Lower lobe of right lung (tissue), 2 donors: ENCODE measurements around the gene APOBEC3F. TPM values are rescaled to one million over a fixed set of nuclear protein-coding genes. Genes with fewer than 3 reads are reported as not detected.
"Not testable (repeated sequence)": the region's sequence is repeated elsewhere in the genome, so short reads cannot be mapped to it uniquely, and the experiment has no call there.

ENCODE experiments used
- ATAC-seq, 2 donors: fragments of 200-7000 bp; cut with Tn5 transposase; one replicate each; pipeline ENCODE4 v1.9.1; 2020 to 2022; ENCODE audit warnings: mild to moderate bottlenecking in 2 of 2, moderate library complexity in 2 of 2
- DNase-seq: peaks from one replicate; pipeline ENCODE4 v3.0.0-alpha.2; 2020
- H3K27ac ChIP-seq: fragments of 200-600 bp; one replicate; pipeline ENCODE4 v1.8.0; 2022
- H3K27me3 ChIP-seq: fragments of 200-600 bp; one replicate; pipeline ENCODE4 v1.8.0; 2022; ENCODE audit warnings: low read depth
- H3K36me3 ChIP-seq: fragments of 200-600 bp; one replicate; pipeline ENCODE4 v1.8.0; 2022; ENCODE audit warnings: mild to moderate bottlenecking
- H3K4me1 ChIP-seq: fragments of 200-600 bp; one replicate; pipeline ENCODE4 v1.8.0; 2022
- H3K4me3 ChIP-seq: fragments of 200-600 bp; one replicate; pipeline ENCODE4 v1.8.0; 2022; ENCODE audit warnings: mild to moderate bottlenecking
- H3K9me3 ChIP-seq: fragments of 200-600 bp; one replicate; pipeline ENCODE4 v1.8.0; 2022
- intact Hi-C: fragments of 100-400 bp; cut with DNase I; formaldehyde crosslinking; loops from one replicate; pipeline ENCODE4 v1.11.0; 2022
- total RNA-seq: library from RNA; stranded (reverse); fragmentation: NEBNext Ultra II Directional; extraction: Animal tissue kit (Norgen Biotek cat#: 25700); gene quantifications from one replicate; pipeline ENCODE4 v1.2.1, GENCODE V29; 2021
- TF ChIP-seq, protein P1 (sequence below): fragments of 200-600 bp; IDR thresholded peaks from one replicate; pipeline ENCODE4 v1.8.0; 2022; ENCODE audit warnings: antibody characterized with exemption, mild to moderate bottlenecking
- donor health status: DM: no; HTN: yes; CAD: no; lungs with severe emphysema.

Gene APOBEC3F
- total RNA-seq, 1 donor from 2014 or later, result 9.5 TPM

DNA sequence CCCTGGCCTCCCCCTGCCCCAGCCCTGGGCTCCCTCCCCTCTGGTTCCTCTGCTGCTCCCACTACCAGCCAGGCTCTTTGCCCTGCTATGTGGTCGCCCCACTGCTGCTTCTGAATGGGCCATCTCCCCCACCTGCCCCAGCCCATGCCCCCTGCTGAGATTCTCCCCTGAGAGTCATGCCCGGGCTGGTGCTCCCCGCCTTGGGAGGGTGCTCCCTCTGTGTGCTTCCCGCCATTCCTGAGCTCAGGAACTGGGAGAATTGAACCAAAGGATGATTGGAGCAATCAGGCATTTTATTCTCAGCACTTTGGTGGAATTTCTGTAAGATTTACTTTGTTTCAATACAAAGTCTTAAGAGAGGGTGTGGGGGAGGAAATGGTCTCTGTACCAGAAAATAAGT, 12.9 kb upstream of the APOBEC3F start:
- intact Hi-C loops, result no loop called here
- Histone ChIP-seq H3K4me3 (no peak overlapping the region), H3K27ac (no peak overlapping the region), H3K36me3 (peaks cover 10% of the 10 kb centered on the region), H3K4me1 (no peaks in the 10 kb centered on the region), H3K9me3 (no peaks in the 10 kb centered on the region), H3K27me3 (no peaks in the 10 kb centered on the region)
- TF ChIP-seq, protein P1, sequence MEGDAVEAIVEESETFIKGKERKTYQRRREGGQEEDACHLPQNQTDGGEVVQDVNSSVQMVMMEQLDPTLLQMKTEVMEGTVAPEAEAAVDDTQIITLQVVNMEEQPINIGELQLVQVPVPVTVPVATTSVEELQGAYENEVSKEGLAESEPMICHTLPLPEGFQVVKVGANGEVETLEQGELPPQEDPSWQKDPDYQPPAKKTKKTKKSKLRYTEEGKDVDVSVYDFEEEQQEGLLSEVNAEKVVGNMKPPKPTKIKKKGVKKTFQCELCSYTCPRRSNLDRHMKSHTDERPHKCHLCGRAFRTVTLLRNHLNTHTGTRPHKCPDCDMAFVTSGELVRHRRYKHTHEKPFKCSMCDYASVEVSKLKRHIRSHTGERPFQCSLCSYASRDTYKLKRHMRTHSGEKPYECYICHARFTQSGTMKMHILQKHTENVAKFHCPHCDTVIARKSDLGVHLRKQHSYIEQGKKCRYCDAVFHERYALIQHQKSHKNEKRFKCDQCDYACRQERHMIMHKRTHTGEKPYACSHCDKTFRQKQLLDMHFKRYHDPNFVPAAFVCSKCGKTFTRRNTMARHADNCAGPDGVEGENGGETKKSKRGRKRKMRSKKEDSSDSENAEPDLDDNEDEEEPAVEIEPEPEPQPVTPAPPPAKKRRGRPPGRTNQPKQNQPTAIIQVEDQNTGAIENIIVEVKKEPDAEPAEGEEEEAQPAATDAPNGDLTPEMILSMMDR, result no peak
- ATAC-seq, result no peak
- no peak for DNase-seq

DNA sequence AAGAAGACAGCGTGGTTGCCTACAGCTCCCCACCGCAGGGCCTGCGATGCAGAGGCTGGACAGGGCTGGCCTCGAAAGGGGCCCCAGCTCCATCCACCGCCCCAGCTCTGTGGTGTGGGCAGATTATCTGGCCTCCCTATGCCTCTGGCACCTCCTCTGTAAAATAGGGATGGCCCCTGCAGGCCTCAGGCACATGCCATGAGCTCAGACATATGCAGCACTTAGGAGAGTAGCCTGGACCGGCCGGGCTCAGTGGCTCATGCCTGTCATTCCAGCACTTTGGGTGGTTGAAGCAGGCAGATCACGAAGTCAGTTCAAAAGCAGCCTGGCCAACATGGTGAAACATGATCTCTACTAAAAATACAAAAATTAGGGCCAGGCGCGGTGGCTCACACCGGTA, 12.4 kb upstream of the APOBEC3F start:
- ATAC-seq, result no peak
- intact Hi-C loops, result no loop called here
- DNase-seq, result no peak
- Histone ChIP-seq H3K4me1 (no peaks in the 10 kb centered on the region), H3K36me3 (peaks cover 10% of the 10 kb centered on the region), H3K4me3 (no peak overlapping the region), H3K9me3 (no peaks in the 10 kb centered on the region), H3K27me3 (no peaks in the 10 kb centered on the region), H3K27ac (no peak overlapping the region)
- TF ChIP-seq, protein P1, result no peak

DNA sequence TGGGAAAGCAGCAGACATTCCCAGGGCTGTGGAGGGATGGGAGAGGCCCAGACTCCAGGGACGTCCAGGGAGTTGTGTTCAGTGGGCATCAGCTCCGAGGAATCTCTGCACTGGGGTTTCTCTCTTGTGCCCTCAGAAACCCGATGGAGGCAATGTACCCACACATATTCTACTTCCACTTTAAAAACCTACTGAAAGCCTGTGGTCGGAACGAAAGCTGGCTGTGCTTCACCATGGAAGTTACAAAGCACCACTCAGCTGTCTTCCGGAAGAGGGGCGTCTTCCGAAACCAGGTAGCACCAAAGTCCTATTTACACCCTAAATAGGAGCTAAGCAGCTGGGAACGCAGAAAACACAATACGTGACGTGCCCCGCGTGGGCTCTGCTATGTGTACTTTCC, 11.4 kb upstream of the APOBEC3F start:
- Histone ChIP-seq H3K4me3 (no peak overlapping the region), H3K27me3 (no peaks in the 10 kb centered on the region), H3K9me3 (no peaks in the 10 kb centered on the region), H3K27ac (no peak overlapping the region), H3K36me3 (peaks cover 2% of the 10 kb centered on the region), H3K4me1 (no peaks in the 10 kb centered on the region)
- DNase-seq (no peak), ATAC-seq (no peak)
- intact Hi-C loops, result no loop called here
- TF ChIP-seq, protein P1, result no peak

DNA sequence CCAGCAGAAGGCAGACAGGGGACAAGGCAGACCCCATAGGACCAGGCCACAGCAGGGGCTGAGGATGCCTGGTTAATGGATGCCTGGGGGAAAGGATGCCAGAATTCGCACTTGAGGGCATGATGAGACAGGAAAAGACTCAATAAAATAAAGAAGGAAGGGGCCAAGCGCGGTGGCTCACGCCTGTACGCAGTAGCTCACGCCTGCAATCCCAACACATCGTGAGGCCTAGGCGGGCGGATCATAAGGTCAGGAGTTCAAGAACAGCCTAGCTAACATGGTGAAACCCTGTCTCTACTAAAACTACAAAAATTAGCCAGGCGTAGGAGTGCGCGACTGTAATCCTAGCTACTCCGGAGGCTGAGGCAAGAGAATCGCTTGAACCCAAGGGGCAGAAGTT, 10.0 kb upstream of the APOBEC3F start:
- Histone ChIP-seq H3K9me3 (no peaks in the 10 kb centered on the region), H3K4me1 (no peaks in the 10 kb centered on the region), H3K27ac (no peak overlapping the region), H3K27me3 (no peaks in the 10 kb centered on the region), H3K36me3 (no peaks in the 10 kb centered on the region), H3K4me3 (no peak overlapping the region)
- TF ChIP-seq, protein P1, result no peak
- ATAC-seq (no peak), DNase-seq (no peak)
- intact Hi-C loops, result no loop called here

DNA sequence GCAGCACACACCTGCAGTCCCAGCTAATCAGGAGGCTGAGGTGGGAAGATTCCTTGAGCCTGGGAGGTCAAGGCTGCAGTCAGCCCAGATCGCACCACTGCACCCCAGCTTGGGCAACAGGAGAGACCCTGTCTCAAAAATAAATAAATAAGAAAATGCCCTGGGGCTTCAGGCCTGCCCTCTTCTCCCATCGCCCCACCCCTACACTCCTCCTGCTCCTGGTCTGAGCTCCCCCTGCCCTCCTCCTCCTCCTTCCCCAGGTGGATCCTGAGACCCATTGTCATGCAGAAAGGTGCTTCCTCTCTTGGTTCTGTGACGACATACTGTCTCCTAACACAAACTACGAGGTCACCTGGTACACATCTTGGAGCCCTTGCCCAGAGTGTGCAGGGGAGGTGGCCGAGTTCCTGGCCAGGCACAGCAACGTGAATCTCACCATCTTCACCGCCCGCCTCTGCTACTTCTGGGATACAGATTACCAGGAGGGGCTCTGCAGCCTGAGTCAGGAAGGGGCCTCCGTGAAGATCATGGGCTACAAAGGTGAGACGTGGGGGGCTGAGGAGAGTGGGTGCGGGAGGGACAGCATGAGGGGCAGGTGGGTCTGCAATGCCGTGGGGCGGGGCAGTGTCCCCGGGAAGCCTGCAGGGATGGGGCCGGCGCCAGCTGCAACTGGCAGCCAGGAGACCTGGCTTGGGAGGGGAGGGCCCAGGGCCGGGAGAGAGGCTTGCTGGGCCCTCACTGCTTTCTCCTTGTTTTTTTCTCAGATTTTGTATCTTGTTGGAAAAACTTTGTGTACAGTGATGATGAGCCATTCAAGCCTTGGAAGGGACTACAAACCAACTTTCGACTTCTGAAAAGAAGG, 9.0 kb upstream of the APOBEC3F start:
- H3K27me3 ChIP-seq, H3K4me1 ChIP-seq, H3K4me3 ChIP-seq, ATAC-seq, H3K9me3 ChIP-seq, intact Hi-C loops, DNase-seq, H3K36me3 ChIP-seq, H3K27ac ChIP-seq: not testable (repeated sequence)

DNA sequence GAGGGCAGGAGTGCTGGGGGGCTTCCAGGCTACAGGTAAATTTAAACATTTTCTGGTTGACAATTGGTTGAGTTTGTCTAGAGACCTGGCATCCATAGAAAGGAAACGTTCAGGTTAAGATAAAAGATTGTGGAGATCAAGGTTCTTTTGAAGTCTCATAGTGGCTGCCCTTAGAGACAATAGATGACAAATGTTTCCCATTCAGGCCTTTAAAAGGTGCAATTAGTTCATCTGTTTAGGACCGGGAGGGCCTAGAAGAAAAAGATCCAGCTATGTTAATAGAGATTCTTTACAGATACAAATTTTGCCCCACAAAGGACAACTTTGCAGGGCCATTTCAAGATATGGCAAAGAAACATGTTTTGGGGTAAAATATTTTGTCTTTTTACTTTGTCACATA, 3.6 kb upstream of the APOBEC3F start:
- H3K9me3 ChIP-seq, DNase-seq, H3K36me3 ChIP-seq, H3K4me1 ChIP-seq, H3K27me3 ChIP-seq, ATAC-seq, H3K4me3 ChIP-seq, H3K27ac ChIP-seq, intact Hi-C loops: not testable (repeated sequence)
